Upper lobe of left lung (tissue), 6 donors: ENCODE measurements around the gene CTXN1. TPM values are rescaled to one million over a fixed set of nuclear protein-coding genes. Genes with fewer than 3 reads are reported as not detected.

Source experiments
- ATAC-seq, 2 donors: fragments of 200-7000 bp; cut with Tn5 transposase; one replicate each; pipeline ENCODE4 v1.9.1; 2022; ENCODE audit warnings: mild to moderate bottlenecking in 2 of 2, moderate library complexity in 2 of 2; ENCODE audit not compliant: low FRiP score in 2 of 2
- DNase-seq, 2 donors: peaks; one replicate each; pipeline ENCODE4 v3.0.0-alpha.2; 2019 to 2020
- H3K27ac ChIP-seq, 4 donors: fragments of 200-600 bp; sonication (generic); one replicate each; pipeline ENCODE4 v1.5.1; 2016 to 2019
- H3K27me3 ChIP-seq, 4 donors: fragments of 200-600 bp; sonication (generic); one replicate each; pipeline ENCODE4 v1.5.1; 2017 to 2019
- H3K36me3 ChIP-seq, 4 donors: fragments of 200-600 bp; sonication (generic); one replicate each; pipeline ENCODE4 v1.5.1; 2016 to 2019
- H3K4me1 ChIP-seq, 4 donors: fragments of 200-600 bp; sonication (generic); one replicate each; pipeline ENCODE4 v1.5.1; 2018 to 2019
- H3K4me3 ChIP-seq, 4 donors: fragments of 200-600 bp; sonication (generic); one replicate each; pipeline ENCODE4 v1.5.1; 2017 to 2019; ENCODE audit warnings: mild to moderate bottlenecking in 2 of 4, moderate library complexity in 1 of 4
- H3K9me3 ChIP-seq, 4 donors: fragments of 200-600 bp; sonication (generic); one replicate each; pipeline ENCODE4 v1.5.1; 2018 to 2019
- EP300 ChIP-seq, 4 donors: sonication (generic); formaldehyde crosslinking; IDR thresholded peaks; one replicate each; pipeline ENCODE4 v1.5.1; 2017; ENCODE audit warnings: antibody characterized with exemption in 4 of 4, control low read depth in 2 of 4
- POLR2A ChIP-seq, 4 donors: fragments of 450-650 bp; IDR thresholded peaks; one replicate each; pipeline ENCODE4 v1.5.1; 2016 to 2017; ENCODE audit warnings: antibody characterized with exemption in 4 of 4, mild to moderate bottlenecking in 2 of 4
- POLR2AphosphoS5 ChIP-seq, 2 donors: sonication (generic); formaldehyde crosslinking; IDR thresholded peaks; one replicate each; pipeline ENCODE4 v1.5.1; 2017; ENCODE audit warnings: antibody characterized with exemption in 2 of 2
- WGBS, 2 donors: methylation state at CpG; one replicate each; pipeline ENCODE4 v1.1.5; 2017 to 2018; 5-methylcytosine and 5-hydroxymethylcytosine counted together
- total RNA-seq, 6 donors: library from RNA; depleted of rRNA in 4 of 6; stranded (reverse); fragments of >200 nt in 4 of 6; gene quantifications; one replicate each; pipeline versions ENCODE4 v1.1.0 to v1.2.1, GENCODE V29; 2016 to 2021
- TF ChIP-seq, protein P1 (sequence below), 6 experiments: fragments of 450-650 bp in 4 of 6; fragments of 200-600 bp in 2 of 6; sonication (generic) in 2 of 6; IDR thresholded peaks; one replicate each; pipeline ENCODE4 v1.5.1; 2016 to 2019; ENCODE audit warnings: antibody characterized with exemption in 6 of 6
- donor health status: DM: no; HTN: no; CAD: no; lungs with moderate emphysema.
- donor health status: DM: no; HTN: yes; CAD: no; lungs with severe emphysema.

Gene CTXN1
- total RNA-seq, 6 donors from 2014 or later = 1.2 to 28.3 (median 13.4) TPM

GRCh38 chr19:7916103-7916954 lies 9.6 kb downstream of the CTXN1 start:
- ATAC-seq = no peak
- Histone ChIP-seq H3K27me3 (peaks cover 0 to 39% (median 27%) of the 10 kb centered on the region in 4 donors), H3K4me1 (peaks cover 33 to 56% (median 38%) of the 10 kb centered on the region in 4 donors), H3K36me3 (peaks cover 12 to 22% (median 21%) of the 10 kb centered on the region in 4 donors), H3K9me3 (no peaks in the 10 kb centered on the region), H3K4me3 (peak overlapping the region in 3 of 4 donors; percentile 38 to 49 (median 38)), H3K27ac (peak overlapping the region in 1 of 4 donors; percentile 11)
- TF ChIP-seq POLR2A (IDR thresholded peaks at IDR 0.05) (no peak), EP300 (IDR thresholded peaks at IDR 0.05) (no peak), POLR2AphosphoS5 (IDR thresholded peaks at IDR 0.05) (no peak)
- TF ChIP-seq, protein P1, sequence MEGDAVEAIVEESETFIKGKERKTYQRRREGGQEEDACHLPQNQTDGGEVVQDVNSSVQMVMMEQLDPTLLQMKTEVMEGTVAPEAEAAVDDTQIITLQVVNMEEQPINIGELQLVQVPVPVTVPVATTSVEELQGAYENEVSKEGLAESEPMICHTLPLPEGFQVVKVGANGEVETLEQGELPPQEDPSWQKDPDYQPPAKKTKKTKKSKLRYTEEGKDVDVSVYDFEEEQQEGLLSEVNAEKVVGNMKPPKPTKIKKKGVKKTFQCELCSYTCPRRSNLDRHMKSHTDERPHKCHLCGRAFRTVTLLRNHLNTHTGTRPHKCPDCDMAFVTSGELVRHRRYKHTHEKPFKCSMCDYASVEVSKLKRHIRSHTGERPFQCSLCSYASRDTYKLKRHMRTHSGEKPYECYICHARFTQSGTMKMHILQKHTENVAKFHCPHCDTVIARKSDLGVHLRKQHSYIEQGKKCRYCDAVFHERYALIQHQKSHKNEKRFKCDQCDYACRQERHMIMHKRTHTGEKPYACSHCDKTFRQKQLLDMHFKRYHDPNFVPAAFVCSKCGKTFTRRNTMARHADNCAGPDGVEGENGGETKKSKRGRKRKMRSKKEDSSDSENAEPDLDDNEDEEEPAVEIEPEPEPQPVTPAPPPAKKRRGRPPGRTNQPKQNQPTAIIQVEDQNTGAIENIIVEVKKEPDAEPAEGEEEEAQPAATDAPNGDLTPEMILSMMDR (IDR thresholded peaks at IDR 0.05) = no peak
- DNase-seq = peak in 1 of 2 donors; percentile 93
- 1 to 4% methylated on average over 9 to 68 of the region's 104 CpGs for WGBS, 2 donors

GRCh38 chr19:7915250-7916102 lies 10.5 kb downstream of the CTXN1 start:
- TF ChIP-seq, protein P1 (IDR thresholded peaks at IDR 0.05) = no peak
- TF ChIP-seq POLR2A (IDR thresholded peaks at IDR 0.05) (no peak), EP300 (IDR thresholded peaks at IDR 0.05) (no peak), POLR2AphosphoS5 (IDR thresholded peaks at IDR 0.05) (no peak)
- Histone ChIP-seq H3K4me3 (peak overlapping the region in 2 of 4 donors; percentile 38 to 49), H3K36me3 (peaks cover 21 to 30% (median 30%) of the 10 kb centered on the region in 4 donors), H3K9me3 (no peaks in the 10 kb centered on the region), H3K27me3 (peaks cover 0 to 39% (median 27%) of the 10 kb centered on the region in 4 donors), H3K4me1 (peaks cover 29 to 51% (median 35%) of the 10 kb centered on the region in 4 donors), H3K27ac (no peak overlapping the region)
- no peak for ATAC-seq
- peak in 1 of 2 donors; percentile 15 for DNase-seq
- WGBS, 2 donors = 39 to 53% methylated on average over 15 to 21 of the region's 24 CpGs

GRCh38 chr19:7914598-7915045 lies 11.3 kb downstream of the CTXN1 start, which contains the start of gene TGFBR3L:
Gene TGFBR3L, plus strand, starts transcription at chr19:7914830.
- TF ChIP-seq, protein P1 (IDR thresholded peaks at IDR 0.05) = no peak
- peak in 1 of 2 donors; percentile 69 for DNase-seq

GRCh38 chr19:7914099-7914498 lies 11.8 kb downstream of the CTXN1 start:
- no peaks in the 10 kb centered on the region for H3K9me3 ChIP-seq
- H3K36me3 ChIP-seq = peaks cover 26 to 44% (median 43%) of the 10 kb centered on the region in 4 donors
- H3K4me3 ChIP-seq = no peak overlapping the region
- H3K27ac ChIP-seq = no peak overlapping the region
- H3K4me1 ChIP-seq = peaks cover 22 to 40% (median 28%) of the 10 kb centered on the region in 4 donors
- TF ChIP-seq EP300 (IDR thresholded peaks at IDR 0.05) = no peak
- TF ChIP-seq POLR2AphosphoS5 (IDR thresholded peaks at IDR 0.05) = no peak
- TF ChIP-seq, protein P1 (IDR thresholded peaks at IDR 0.05) = no peak
- no peak for TF ChIP-seq POLR2A (IDR thresholded peaks at IDR 0.05)
- no peak for DNase-seq
- ATAC-seq = no peak
- 67% methylated on average over 12 of the region's 12 CpGs for WGBS, 2 donors
- H3K27me3 ChIP-seq = peaks cover 0 to 37% (median 27%) of the 10 kb centered on the region in 4 donors

More at GRCh38 chr19:7914598-7915045, 11.3 kb downstream of the CTXN1 start, which contains the start of gene TGFBR3L:
- Histone ChIP-seq H3K4me1 (peaks cover 25 to 45% (median 31%) of the 10 kb centered on the region in 4 donors), H3K27ac (no peak within 1 kb of the TSS), H3K4me3 (no peak within 1 kb of the TSS), H3K9me3 (no peaks in the 10 kb centered on the region), H3K36me3 (peaks cover 26 to 39% (median 38%) of the 10 kb centered on the region in 4 donors), H3K27me3 (peaks cover 0 to 39% (median 27%) of the 10 kb centered on the region in 4 donors)
- ATAC-seq = no peak
- 70 to 75% methylated on average over 5 to 12 of the region's 12 CpGs for WGBS, 2 donors
